GM19455 (cell line): ENCODE results near the gene ZMYND19.
"Not testable (repeated sequence)": the region's sequence is repeated elsewhere in the genome, so short reads cannot be mapped to it uniquely, and the experiment has no call there.

Experiments used
- ATAC-seq: cut with Tn5 transposase; IDR thresholded peaks from one replicate; pipeline ENCODE4 v1.9.1; 2021; ENCODE audit not compliant: unreplicated experiment

ZMYND19 gene

DNA sequence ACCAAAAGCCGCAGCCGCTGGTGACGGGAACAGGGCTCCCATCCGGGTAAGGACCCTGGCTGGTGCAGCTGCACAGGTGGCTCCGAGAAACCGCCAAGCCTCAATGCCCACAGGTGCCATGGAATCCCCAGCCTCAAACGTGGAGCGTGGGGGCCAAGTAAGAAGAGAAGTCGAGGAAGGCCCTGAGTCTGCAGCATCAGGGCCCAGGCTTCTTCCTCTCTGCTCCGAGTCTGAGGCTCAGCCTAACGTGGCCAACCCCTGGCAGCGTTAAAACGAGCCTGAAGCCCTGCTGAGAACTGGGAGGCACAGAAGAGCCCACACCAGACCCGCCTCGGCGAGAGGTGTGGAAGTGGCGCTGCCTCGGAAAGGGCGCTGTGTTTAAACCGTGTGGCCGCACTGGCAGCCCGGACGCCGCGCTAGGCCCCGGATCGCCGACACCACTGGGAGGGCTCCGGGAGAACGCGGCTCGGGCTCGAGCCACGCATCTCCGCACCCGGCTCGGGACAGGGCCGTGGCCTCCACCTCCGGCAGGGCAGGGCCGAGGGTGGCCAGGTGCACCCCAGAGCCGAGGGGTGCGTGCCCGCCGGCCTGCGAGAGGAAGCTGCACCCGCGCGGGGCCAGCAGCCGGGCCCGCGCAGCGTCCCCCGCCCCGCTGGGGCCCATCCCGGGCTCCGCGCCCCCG is 730 bp downstream of the ZMYND19 start:
- ATAC-seq: peak; percentile 13

DNA sequence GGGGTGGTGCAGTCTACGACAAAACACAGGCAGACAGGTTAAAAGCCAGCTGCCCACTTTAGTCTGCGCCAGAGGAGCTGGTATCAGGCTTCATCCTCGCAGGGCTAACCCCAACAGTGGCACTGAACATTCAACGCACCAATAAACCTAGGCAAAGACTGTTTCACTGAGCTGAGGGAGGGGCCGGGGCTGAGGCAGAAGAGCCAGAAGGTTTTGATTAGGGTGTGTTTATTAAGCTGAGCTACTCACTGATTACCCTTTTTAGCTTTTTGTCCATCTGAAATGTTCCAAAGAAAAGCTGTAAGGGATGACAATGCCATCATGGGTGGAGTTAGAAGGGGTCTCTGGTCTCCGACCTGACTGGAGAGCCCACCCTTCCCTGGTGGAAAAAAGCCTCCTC is 1.4 kb downstream of the ZMYND19 start:
- ATAC-seq: no peak

DNA sequence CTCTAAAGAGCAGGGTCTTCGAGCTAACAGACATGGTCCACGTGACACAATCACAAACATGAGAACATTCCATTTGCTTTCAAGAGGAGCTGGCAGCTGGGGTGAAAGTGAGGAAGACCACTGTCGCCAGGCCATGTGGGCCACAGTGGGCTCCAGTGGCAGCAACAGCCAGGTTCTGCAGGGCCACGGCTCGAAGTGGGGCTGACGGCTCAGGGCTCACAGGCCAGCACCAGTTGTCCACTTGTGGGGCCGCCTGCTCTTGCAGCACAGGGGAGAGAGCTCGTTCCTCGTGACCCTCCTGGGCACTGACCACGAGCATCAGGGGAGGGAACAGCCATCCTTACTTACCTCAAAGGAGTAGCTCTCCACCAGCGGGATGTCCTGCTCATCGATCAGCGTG is 2.0 kb downstream of the ZMYND19 start:
- no peak for ATAC-seq

DNA sequence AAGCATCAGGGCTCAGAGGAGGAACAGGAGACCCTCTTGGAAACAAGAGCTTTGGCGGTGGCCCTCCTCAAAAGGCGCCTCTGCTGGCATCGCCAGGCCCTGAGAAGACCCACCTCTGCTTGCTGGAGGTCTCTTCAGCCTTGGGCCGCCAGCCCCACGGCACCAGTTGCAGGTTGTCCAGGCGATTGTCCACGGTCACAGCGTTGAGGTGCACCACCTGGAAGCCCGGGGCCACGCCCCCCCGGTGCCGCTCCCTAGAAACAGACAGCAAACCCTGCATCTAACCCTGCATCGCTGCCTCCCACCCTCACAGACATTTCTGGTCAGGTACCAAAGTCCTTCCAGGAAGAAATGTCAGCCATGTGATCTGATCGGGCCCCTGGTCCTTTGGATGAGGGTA is 3.5 kb downstream of the ZMYND19 start:
- no peak for ATAC-seq

DNA sequence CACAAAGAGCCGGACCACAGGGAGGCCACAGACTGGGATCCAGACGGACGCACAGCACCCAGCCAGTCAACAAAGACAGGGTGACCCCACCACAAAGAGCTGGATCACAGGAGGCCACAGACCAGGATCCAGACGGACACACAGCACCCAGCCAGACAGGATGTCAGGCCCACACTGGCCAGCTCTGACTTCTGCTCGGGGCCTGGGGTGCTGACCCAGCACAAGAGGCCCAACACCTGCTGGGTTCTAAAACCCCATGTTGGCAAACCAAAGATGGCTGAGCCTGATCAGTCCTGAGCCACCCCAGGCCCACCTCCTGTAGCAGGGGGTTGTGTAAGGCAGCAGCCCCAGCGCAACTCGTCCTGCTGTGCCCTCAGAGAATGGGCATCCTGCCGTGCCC is 6.4 kb downstream of the ZMYND19 start:
- ATAC-seq: no peak

DNA sequence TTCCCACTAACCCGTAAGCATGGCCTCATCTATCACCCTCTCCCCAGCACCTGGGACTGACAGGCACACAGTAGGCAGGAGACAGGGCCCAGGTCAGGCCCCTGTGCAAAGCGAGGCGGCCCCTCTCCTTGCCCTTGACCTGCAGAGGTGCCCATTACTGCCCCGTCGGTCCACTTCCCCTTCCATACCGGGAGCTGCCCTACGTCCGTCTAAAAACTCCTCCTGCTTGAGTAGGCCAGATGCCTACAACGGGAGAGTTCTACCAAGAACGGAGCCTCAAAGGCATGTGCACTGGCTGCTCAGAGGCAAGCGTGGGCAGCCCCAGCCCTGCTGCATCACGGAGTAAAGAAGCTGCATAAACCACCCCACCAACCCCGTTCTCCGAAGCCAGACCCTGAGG is 7.0 kb downstream of the ZMYND19 start:
- ATAC-seq: no peak

DNA sequence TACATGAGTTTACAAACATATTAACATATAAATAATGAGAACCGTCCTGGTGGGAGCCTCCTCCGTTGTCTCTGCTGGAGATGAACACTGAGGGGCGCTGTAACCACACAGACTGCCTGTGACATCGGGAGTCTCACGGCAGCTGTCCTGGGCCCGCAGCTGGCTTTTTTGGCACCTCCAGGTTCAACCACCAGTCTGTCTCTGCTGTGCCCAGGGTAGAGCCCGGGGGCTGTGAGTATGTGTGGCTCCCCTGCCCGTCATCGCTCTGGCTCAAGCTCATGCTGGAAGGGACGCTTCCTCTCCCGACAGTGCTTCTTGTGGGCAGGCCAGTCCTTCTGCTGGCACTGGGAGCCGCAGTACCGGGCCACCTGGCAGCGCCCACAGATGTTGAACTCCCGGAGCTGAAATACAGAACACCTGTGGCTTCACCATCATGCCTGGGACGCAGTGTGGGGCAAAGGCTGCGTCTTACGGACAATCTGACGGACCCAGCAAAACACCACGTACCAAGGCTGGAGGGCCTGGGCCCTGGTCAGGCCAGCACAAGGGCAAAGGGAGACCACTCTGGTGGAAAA is 7.9 kb downstream of the ZMYND19 start:
- no peak for ATAC-seq

DNA sequence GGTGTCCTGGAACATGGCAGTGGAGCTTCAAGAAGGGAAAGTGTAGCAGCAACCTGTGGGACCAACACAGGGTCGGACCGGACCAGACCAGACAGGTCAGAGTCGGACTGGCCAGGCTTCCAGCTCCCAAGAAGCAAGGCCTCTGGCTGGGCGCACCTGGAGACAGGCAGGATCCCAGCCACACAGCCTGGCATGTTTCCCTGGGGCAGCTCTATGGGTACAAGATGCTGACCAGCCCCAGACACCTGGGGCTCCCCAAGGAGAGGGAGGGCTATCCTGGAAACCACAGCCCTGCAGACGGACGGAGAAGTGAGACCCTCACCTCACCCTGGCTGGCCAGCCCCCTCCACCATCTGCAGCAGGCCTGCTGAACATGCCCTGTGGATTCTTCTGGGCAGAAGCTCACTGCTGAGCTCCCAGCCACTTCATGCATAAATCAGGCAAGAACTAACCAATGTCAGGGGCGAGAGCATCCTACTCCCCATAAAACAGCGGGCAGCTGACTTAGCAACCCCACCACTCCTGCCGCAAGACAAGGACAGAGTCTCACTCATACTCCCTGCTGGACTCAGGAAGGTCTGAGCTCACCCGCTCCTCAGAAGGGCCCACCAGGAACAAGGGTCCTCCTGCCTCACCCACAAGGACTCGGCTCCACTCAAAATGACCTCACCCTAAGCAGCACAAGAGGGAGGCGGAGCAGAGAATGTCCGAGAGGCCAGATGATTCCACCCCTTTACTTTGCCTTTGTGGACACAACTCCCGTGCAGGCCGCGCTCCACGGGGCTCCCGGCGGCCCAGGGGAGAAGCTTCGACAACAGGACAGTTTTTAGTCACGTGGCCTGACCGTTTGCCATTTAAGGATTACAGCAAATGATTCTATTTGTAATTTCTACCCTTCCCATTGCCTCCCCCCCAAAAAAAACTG is 8.7 kb downstream of the ZMYND19 start:
- no peak for ATAC-seq

DNA sequence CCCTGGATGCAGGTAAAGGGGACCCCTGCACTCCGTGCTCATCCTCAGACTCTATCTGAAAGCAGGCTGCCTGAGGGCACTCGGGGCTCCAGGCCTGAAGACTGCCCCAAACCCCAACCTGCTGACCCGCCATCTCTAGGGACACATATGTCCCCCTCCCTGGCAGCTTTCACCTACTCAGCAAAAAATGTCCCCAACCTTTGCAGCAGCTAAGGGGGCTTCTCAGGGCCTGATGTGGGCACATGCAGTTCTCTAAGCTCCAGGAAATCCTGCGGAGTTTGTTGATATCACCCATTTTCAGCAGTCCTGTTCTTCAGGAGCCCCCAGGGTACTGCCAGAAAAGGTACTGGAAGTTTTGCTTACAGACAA is 9.4 kb downstream of the ZMYND19 start:
- no peak for ATAC-seq

DNA sequence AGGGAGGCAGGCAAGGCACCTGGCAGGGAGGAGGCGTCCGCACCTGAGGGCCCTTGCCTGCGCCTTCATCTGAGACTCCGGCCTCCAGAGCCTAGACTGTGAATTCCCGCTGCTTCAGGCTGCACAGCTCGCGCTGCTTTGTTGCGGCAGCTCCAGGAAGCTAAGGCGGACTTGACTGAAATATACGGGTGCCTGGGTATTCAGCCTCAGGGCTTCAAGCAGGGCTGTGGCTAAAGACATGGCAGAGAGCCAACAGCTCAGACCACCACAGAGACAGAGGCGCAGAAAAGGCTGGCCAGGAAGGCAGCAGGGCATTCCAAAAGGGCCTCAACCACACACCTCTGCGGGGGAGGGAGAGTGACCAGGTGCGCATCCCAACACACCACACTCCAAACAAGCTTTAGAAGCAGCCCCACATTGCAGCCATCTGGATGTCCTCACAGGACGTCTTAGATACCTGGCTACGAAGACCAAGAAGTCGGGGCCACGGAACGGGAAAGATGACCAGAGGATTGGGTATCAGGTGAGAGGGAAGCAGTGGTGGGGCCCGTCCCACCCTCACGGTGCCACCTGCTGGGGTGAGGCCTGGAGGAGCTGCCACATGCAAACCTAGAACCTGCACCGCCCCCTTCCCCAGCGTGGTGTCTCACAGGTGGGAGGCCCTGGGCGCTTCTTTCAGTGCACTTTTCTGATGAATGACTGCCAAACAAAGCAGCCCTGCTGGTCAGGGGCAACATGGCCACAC is 9.9 kb downstream of the ZMYND19 start:
- no peak for ATAC-seq

DNA sequence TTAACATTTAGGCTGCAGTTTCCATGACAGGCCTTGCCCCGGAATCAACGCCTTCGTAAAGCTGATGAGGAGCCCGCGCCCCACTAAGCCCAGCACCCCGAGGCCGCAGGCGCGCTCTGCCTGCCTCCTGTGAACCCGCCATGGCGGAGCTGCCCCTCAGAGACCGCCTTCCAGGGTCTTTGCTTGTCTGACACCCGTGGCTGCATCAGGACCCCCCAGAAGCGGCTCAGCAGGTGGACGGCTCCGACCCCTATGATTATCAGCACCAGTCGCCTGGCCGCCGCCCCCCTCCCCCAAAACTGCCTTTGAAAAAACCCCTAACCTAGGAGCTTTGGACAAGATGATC is 11.1 kb downstream of the ZMYND19 start:
- ATAC-seq: no peak

DNA sequence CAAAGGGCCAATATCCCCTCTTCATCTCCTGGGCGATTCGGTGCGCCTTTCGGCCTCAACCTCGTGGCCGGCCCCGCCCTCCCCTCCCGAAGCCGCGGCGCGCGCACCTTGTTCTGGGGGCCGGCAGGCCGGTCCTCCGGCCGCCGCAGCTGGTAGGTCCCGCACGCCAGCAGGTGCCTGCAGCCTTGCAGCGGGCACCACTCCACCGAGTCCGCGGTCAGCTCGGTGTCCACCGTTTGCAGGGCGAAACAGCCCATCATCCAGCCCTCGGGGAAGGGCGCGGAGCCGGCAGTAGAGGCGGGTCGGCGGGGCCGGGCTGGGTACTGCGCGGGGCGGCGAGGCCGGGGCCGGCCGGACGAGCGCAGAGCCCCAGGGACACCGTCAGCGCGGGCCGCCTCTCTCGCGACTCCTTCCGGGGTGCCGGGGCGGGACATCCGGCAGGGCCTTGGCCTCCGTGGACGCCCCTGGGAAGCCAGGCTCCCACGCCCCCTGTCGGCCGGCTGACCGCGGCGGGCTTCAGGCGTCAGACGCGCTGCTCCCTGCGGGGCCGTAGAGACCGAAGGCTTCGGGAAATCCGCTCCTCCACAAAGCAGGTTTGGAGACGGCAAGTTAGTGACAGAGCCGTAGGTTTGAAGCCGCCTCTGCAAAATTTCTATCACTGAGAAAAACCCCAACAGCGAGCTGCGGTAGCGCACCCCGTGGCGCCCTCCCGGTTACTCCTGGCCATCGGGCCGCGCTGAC is 11.6 kb downstream of the ZMYND19 start, which contains the start of gene DPH7:
DPH7 (minus strand) TSS at position 408 of the 741 bp plus-strand sequence; CDS start at position 260, 148 bp downstream.
- peak; percentile 85 for ATAC-seq

DNA sequence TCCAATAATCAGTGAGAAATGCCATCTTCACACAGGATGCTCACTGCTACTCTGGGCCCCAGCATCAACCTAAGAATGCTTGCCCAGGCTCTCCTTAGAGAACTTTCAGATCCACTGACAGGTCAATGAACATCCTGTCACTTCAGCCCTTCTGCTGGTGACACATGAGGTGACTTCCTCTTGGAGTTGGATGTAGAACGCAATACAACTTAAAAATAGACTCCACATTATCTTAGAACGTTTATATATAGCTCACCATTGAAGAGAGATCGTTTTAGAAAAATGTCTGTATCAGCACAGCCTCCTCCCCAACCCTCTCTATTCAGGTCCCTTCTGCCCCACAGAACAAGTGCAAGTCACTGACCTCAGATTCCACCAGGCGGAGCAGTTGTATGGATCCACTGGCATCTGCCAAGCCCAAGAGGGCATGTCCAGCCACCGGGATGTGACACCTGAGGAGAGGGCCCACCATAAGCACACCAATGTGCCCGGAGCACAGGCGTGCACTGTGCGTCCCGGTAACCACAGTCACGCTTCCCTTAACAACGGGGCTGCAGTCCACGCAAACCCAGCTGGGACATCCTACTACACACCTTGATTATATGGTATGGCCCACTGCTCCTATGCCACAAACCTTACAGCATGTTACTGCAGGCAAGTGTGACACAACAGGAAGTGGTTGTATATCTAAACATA is 14.4 kb downstream of the ZMYND19 start:
- ATAC-seq: no peak

DNA sequence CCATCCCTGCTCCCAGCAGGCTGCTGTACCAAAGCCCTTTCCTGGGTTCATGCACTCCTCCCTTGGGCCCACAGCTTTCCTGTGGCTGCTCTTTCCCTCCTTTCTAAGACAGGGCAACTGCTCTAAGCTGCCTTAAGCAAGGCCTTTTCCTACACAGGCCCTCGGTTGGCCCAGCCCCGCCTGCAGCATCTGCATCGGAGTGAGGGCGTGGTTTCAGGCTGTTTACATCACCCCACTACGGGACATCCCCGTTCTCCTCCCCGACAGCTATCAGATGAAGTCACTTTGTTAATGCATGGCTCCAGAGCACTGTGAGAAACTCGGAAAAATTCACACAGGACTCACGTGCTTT is 15.0 kb downstream of the ZMYND19 start:
- no peak for ATAC-seq

DNA sequence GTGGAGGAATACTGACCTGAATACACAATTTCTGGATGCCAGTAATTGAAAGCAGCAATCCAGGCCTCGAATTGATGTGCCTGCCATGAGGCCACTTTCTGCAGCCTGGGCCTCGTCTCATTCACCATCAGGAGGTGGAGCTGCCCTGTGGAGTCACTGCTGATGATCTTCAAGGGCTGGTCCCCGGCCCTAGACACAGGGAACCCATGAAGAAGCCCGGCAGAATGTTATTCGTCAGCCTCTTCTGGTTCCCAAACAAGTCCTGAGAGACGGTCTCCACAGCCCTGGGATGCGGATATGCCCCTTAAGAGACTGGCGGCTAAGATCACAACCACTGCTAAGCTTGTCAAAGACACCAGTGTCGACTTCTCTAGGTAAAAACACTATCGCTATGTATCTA is 16.1 kb downstream of the ZMYND19 start:
- no peak for ATAC-seq

DNA sequence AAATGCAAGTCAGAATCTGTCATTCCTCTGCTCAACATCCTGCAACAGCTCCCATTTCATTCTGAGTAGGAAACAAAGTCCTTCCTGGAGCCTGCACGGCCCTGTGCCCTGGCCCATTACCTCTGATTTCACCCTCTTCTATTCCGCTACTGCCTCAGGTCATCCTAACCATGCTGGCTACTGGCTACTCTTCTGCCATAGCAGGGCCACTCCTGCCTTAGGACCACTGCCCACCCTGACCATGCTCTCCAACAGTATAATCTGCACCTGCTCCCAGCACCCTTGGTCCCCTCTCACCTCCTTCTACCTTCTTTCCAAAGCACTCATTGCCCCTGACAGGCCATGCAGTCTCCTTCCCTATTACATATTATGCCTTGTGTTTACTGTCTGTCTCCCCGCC is 19.7 kb downstream of the ZMYND19 start:
- no peak for ATAC-seq

DNA sequence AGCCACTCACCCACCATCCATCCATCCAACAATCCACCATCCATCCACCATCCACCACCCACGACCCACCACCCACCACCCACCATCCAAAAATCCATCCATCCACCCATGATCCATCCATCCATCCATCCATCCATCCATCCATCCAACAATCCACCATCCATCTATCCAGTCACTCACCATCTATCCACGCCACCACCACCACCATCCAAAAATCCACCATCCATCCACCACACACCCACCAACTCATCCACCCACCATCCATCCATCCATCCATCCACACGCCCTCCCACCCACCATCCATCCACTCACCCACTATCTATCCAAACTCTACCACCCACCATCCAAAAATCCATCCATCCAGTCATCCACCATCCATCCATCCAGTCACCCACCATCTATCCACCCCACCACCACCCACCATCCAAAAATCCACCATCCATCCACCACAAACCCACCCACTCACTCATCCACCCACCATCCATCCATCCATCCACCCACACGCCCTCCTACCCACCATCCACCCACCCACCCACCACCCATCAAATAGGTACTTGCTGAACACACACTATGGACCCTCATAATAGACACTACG is 20.6 kb downstream of the ZMYND19 start:
- no peak for ATAC-seq

DNA sequence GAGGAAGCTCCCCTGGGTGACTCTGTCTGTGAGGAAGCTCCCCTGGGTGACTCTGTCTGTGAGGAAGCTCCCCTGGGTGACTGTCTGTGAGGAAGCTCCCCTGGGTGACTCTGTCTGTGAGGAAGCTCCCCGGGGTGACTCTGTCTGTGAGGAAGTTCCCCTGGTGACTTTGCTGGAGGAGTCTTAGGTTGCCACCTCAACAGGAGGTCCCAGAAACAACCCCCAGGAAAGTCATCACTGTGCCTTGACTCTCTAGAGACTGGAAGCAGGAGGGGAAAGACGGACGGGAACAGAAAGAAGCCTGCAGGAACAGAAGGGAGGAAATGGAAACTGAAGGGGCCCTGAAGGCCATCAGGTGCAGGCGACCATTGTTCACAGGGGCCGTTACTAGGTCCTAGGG is 21.9 kb downstream of the ZMYND19 start:
- ATAC-seq: not testable (repeated sequence)

DNA sequence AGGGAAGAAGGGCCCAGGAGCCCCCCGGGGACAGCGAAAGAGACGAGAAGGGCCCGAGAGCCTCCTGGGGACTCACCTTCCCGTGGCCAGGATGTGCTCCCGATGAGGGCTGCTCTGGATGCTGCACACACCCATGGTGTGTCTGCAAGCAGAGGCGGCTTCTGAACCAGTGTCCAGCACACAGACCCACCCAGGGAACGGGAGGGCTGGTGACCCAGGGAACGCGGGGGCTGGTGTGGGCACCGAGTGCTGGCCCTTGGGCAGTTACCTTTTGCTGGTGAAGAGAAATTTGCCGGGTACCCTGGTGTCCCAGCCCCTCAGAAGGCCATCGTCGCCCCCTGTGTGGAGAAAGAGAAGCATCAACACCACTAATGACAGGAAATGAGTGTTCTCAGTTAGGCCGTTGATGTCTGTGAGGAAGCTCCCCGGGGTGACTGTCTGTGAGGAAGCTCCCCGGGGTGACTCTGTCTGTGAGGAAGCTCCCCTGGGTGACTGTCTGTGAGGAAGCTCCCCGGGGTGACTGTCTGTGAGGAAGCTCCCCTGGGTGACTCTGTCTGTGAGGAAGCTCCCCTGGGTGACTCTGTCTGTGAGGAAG is 25.4 kb downstream of the ZMYND19 start:
- no peak for ATAC-seq
